DMS79 treated with DMSO at 0.1 percent for 48 hours (cell line): ENCODE data around the gene EIF4E2.

Experiments used
- DNase-seq: peaks from one replicate; lab custom pipeline; 2025; lab: John Stamatoyannopoulos, UW

Gene EIF4E2

GRCh38 chr2:232598293-232598692 lies 47.8 kb downstream of the EIF4E2 start:
- no peak for DNase-seq

DNA sequence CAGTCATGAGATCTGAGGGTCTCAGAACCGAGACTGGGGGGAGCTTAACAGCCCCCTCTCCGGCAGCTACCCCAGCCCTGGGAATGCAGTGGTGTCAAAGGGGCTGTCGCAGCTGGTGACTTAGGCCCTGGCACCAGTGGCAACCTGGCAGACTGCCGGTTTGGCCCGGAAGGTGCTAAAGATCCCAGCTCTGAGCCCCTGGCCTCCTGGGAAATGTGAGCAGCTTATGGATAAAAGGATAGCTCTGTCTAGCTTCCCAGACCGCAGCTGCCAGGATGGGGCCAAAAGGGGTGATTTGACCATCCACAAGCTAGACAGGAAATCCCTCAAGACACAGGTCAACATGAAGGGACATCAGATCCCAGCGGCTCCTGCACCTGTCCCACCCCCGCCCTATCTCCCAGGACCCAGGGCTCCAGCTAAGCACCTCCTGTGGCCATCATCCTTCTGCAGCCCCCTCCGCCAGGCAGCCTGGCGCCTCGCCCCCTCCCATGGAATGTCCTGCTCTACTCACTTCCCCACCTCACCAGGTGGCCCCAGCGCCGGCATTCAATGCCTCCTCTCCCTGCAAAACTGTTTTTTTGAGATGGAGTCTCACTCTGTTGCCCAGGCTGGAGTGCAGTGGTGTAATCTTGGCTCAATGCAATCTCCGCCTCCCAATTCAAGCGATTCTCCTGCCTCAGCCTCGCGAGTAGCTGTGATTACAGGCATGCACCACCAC lies 49.7 kb downstream of the EIF4E2 start:
- DNase-seq, result no peak

DNA sequence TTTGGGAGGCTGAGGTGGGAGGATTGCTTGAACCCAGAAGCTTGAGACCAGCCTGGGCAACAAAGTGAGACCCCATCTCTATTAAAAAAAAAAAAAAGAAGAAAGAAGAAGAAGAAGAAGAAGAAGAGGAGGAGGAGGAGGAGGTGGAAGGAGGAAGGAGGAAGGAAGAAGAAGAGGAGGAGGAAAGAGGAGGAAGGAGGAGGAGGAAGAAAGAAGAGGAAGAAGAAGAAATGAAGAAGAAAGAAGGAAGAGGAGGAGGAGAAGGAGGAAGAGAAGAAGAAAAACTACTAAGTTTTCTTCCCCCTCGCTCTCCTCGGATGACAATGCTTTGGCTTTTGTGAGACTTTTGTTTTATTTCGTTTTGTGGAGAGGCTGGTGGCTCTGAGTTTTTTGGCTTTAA lies 52.8 kb downstream of the EIF4E2 start:
- DNase-seq, result no peak

DNA sequence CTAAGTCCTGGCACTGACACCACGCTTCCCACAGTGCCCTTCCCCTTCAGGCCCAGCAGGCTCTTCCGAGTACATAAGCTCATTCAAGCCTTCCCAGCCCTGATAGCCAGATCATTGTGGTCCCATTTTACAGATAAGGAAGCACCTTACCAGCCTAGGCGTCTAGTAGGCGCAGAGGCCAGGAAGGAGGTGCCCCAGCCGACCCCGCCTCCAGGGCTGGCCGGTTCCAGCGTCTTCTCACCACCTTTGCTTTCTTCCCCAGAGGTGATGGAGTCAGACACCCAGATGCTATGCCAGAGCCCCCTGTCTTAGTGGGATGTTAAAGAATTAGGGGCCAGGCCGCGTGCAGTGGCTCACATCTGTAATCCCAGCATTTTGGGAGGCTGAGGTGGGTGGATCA lies 54.0 kb downstream of the EIF4E2 start:
- no peak for DNase-seq

GRCh38 chr2:232607011-232607410 lies 56.5 kb downstream of the EIF4E2 start:
- no peak for DNase-seq

DNA sequence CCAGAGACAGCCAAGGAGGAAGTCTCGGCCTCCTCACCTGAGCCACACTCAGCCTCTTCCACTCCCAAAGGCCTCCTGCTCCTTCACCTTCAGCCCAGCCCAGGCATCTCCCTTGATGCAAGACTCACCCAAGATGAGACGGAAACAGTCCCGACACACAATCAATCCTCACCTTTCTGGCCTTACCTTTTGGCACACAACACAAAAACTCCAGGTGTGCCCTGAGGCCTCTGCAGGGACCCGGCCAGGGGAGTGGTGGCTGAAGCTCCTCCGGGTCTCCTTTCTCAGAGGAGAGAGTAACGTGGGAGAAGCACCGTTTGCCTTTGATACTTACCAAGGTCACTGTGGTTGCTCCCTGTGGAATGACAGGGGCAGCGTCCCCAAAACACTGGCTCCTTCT lies 59.1 kb downstream of the EIF4E2 start:
- no peak for DNase-seq

DNA sequence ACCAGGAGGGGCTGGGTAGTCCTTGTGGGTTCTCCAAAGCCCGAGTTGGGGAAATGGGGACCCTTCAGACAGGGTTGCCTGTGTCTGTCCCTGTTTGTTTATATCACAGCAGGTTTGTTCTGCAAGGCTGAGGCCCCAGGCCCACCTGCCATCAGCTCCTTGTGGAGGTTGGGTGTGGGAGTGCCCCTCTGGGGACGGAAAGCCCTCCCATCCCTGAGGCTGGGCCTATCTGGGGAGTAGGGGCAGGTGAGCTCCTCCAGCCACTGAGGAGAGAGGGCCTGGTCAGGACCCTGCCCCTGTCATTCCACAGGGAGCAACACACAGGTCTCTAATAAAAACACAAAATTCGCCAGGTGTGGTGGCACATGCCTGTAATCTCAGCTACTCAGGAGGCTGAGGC lies 59.6 kb downstream of the EIF4E2 start:
- DNase-seq, result no peak

- DNase-seq, result no peak
Measured at GRCh38 chr2:232611061-232611460, 60.6 kb downstream of the EIF4E2 start.

DNA sequence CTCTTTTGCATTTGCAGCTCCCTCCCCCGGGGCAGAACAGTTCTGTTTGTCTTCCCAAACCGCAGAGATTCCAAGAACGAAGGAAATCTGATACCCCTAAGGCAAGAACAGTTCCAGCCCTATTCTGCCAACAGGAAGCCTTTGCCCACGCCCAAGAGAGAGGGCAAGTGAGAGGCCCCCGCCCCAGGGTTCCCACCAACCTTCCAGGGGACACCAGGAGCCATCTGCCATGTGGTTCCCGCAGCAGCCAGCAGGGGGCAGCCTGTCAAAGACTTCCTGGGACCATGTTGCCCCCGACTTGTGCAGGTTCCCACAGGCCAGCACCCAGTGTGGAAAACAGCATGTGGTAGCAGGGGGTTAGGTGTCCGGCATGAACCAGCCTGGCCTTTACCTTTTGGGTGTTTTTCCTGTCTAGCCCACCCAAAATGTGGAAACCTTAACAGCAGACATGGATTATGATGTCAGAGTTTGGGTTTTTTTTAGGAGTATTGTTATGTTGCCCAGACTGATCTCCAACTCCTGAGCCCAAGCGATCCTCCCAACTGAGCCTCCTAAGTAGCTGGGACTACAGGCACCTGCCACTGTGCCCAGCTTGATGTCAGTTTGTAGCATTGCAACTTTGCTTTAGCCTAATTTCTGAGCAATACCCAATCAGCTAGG lies 61.2 kb downstream of the EIF4E2 start:
- no peak for DNase-seq

DNA sequence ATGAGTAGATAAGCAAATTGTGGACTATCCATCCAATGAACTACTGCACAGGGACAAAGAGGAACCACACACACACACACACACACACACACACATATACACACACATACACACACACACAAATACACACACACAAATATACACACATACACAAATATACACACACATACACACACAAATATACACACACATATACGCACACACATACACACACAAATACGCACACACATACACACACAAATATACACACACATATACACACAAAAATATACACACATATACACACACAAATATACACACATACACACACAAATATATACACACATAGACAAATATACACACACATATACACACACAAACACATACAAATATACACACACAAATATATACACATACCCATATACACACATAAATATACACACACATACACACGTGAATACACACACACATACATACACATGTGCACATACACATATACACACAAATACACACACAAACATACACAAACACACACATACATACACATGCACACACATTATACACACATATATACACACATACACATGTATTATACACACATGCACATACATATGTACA lies 63.1 kb downstream of the EIF4E2 start:
- no peak for DNase-seq

- DNase-seq, result no peak
Measured at GRCh38 chr2:232615339-232615738, 64.8 kb downstream of the EIF4E2 start.
